ENCODE results near the gene MACROD1. TPM values are rescaled to one million over a fixed set of nuclear protein-coding genes. Genes with fewer than 3 reads are reported as not detected.
A peak's percentile ranks its signal among the peaks of the same experiment; 100 is the strongest.

Gene MACROD1
- total RNA-seq, 1 donor from 2014 or later: 91.9 TPM

DNA sequence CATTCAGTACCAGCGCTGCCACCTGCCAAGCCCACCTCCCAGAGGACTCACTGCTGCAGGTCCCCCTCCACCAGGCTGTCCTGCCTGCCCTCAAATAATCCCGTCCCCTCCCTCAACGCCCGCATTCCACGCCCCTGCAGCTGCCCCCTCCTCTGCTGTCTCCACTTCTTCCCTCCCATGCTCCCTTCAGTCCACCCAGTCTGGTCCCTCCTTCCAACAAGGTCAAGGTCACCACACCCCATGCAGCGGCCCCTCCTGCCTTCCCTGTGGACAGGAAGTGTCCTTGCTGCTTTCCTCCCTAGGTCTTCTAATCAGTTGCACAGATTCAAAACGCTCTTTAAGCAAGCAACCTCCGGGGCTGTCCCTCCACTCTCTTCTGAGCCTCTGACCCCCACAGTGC lies 12.1 kb downstream of the MACROD1 start:
- Histone ChIP-seq H3K36me3 (ENCODE audit: control insufficient read depth in 3 of 3, insufficient read depth in 3 of 3, low read length in 3 of 3) (peaks cover 0 to 12% (median 3%) of the 10 kb centered on the region in 3 donors), H3K27me3 (ENCODE audit: control insufficient read depth in 3 of 3, insufficient read depth in 3 of 3, low read length in 3 of 3) (no peaks in the 10 kb centered on the region), H3K9ac (ENCODE audit: low read depth in 1 of 3, low read length in 3 of 3) (no peak overlapping the region), H3K4me1 (ENCODE audit: control insufficient read depth in 3 of 3, insufficient read depth in 3 of 3, low read length in 3 of 3) (peaks cover 71 to 83% (median 78%) of the 10 kb centered on the region in 3 donors), H3K27ac (ENCODE audit: low read depth, low read length) (no peak overlapping the region), H3K4me3 (ENCODE audit: low read length in 3 of 3) (no peak overlapping the region), H3K9me3 (ENCODE audit: control insufficient read depth in 3 of 3, low read length in 3 of 3) (no peaks in the 10 kb centered on the region)

DNA sequence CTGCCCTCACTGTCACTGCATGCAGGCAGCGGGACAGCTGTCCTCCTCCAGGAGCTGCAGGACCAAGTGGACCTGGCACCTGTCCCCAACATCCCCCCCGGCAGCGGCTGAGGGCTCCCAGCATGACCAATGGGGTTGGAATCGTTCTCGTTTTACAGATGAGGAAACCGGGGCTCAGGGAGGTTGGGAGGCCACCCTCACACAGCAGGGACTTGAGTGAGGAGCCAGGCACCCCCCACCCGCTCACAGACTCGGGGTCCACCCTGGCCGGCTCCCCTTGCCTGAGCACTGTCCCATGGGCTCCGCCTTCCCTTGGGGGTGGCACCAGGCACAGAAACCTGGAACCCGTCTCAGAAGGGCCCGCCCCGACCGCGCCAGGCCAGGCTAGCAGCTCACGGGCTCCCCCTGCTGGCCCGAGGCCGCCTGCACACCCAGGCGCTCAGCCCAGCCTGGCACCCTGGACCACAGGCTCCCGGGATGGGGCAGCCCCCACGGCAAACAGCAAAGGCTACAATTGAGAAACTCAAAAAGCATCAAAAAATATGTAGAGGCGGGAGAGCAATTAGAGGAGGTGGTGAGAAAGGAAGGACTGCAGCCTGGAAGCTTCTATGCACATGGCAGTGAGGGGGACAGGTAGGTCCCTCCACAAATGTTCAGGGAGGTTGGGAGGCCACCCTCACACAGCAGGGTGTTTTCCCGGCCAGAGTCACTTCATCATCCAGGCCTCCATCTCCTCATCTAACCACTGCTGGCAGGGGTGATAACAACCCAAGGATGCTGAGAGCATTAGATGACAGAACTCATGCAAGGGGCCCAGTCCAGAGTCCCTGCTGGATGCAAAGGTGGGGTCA lies 12.8 kb downstream of the MACROD1 start:
- Histone ChIP-seq H3K27ac (ENCODE audit: low read depth, low read length) (no peak overlapping the region), H3K36me3 (ENCODE audit: control insufficient read depth in 3 of 3, insufficient read depth in 3 of 3, low read length in 3 of 3) (peaks cover 0 to 12% (median 3%) of the 10 kb centered on the region in 3 donors), H3K9ac (ENCODE audit: low read depth in 1 of 3, low read length in 3 of 3) (peak overlapping the region in 1 of 3 donors; percentile 6), H3K27me3 (ENCODE audit: control insufficient read depth in 3 of 3, insufficient read depth in 3 of 3, low read length in 3 of 3) (no peaks in the 10 kb centered on the region), H3K9me3 (ENCODE audit: control insufficient read depth in 3 of 3, low read length in 3 of 3) (no peaks in the 10 kb centered on the region), H3K4me3 (ENCODE audit: low read length in 3 of 3) (peak overlapping the region in 1 of 3 donors; percentile 22), H3K4me1 (ENCODE audit: control insufficient read depth in 3 of 3, insufficient read depth in 3 of 3, low read length in 3 of 3) (peaks cover 73 to 84% (median 80%) of the 10 kb centered on the region in 3 donors)

DNA sequence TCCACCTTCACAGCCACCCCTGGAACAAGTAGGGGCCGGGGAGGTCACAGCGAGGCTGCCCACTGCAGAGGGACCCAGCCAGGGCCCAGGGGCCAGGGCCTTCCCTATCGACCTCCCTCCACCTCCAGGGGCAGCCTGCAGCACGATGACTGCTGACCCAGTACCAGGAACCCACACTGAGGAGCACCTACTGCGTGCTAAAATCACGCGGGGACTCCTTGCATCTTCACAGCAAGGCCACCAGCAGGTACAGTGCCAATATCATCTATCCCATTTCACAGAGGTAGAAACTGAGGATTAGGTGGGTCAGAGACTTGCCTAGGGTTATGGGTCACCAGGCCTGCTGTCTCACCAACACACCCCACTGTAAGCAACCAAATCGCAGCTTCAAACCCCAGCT lies 14.6 kb downstream of the MACROD1 start:
- Histone ChIP-seq H3K36me3 (ENCODE audit: control insufficient read depth in 3 of 3, insufficient read depth in 3 of 3, low read length in 3 of 3) (peaks cover 0 to 12% (median 3%) of the 10 kb centered on the region in 3 donors), H3K9ac (ENCODE audit: low read depth in 1 of 3, low read length in 3 of 3) (peak overlapping the region in 1 of 3 donors; percentile 68), H3K27ac (ENCODE audit: low read depth, low read length) (peak overlapping the region; percentile 68), H3K4me1 (ENCODE audit: control insufficient read depth in 3 of 3, insufficient read depth in 3 of 3, low read length in 3 of 3) (peaks cover 57 to 77% (median 70%) of the 10 kb centered on the region in 3 donors), H3K4me3 (ENCODE audit: low read length in 3 of 3) (peak overlapping the region in 2 of 3 donors; percentile 13 to 14), H3K27me3 (ENCODE audit: control insufficient read depth in 3 of 3, insufficient read depth in 3 of 3, low read length in 3 of 3) (no peaks in the 10 kb centered on the region), H3K9me3 (ENCODE audit: control insufficient read depth in 3 of 3, low read length in 3 of 3) (no peaks in the 10 kb centered on the region)

GRCh38 chr11:64150481-64151239 lies 15.3 kb downstream of the MACROD1 start:
- peaks cover 54 to 80% (median 71%) of the 10 kb centered on the region in 3 donors for H3K4me1 ChIP-seq (ENCODE audit: control insufficient read depth in 3 of 3, insufficient read depth in 3 of 3, low read length in 3 of 3)

GRCh38 chr11:64150051-64150450 lies 15.9 kb downstream of the MACROD1 start:
- Histone ChIP-seq H3K4me1 (ENCODE audit: control insufficient read depth in 3 of 3, insufficient read depth in 3 of 3, low read length in 3 of 3) (peaks cover 54 to 86% (median 76%) of the 10 kb centered on the region in 3 donors), H3K27me3 (ENCODE audit: control insufficient read depth in 3 of 3, insufficient read depth in 3 of 3, low read length in 3 of 3) (no peaks in the 10 kb centered on the region), H3K4me3 (ENCODE audit: low read length in 3 of 3) (no peak overlapping the region), H3K9ac (ENCODE audit: low read depth in 1 of 3, low read length in 3 of 3) (peak overlapping the region in 2 of 3 donors; percentile 57 to 68), H3K9me3 (ENCODE audit: control insufficient read depth in 3 of 3, low read length in 3 of 3) (no peaks in the 10 kb centered on the region), H3K27ac (ENCODE audit: low read depth, low read length) (peak overlapping the region; percentile 68), H3K36me3 (ENCODE audit: control insufficient read depth in 3 of 3, insufficient read depth in 3 of 3, low read length in 3 of 3) (peaks cover 0 to 12% (median 3%) of the 10 kb centered on the region in 3 donors)

More at GRCh38 chr11:64150481-64151239, 15.3 kb downstream of the MACROD1 start:
- Histone ChIP-seq H3K27me3 (ENCODE audit: control insufficient read depth in 3 of 3, insufficient read depth in 3 of 3, low read length in 3 of 3) (no peaks in the 10 kb centered on the region), H3K9me3 (ENCODE audit: control insufficient read depth in 3 of 3, low read length in 3 of 3) (no peaks in the 10 kb centered on the region), H3K36me3 (ENCODE audit: control insufficient read depth in 3 of 3, insufficient read depth in 3 of 3, low read length in 3 of 3) (peaks cover 0 to 12% (median 3%) of the 10 kb centered on the region in 3 donors), H3K27ac (ENCODE audit: low read depth, low read length) (peak overlapping the region; percentile 68), H3K4me3 (ENCODE audit: low read length in 3 of 3) (peak overlapping the region in 1 of 3 donors; percentile 14), H3K9ac (ENCODE audit: low read depth in 1 of 3, low read length in 3 of 3) (peak overlapping the region in 2 of 3 donors; percentile 23 to 68)

GRCh38 chr11:64148917-64149617 lies 16.8 kb downstream of the MACROD1 start:
- Histone ChIP-seq H3K27ac (ENCODE audit: low read depth, low read length) (no peak overlapping the region), H3K9ac (ENCODE audit: low read depth in 1 of 3, low read length in 3 of 3) (peak overlapping the region in 2 of 3 donors; percentile 57 to 68), H3K4me3 (ENCODE audit: low read length in 3 of 3) (peak overlapping the region in 2 of 3 donors; percentile 1 to 45), H3K27me3 (ENCODE audit: control insufficient read depth in 3 of 3, insufficient read depth in 3 of 3, low read length in 3 of 3) (no peaks in the 10 kb centered on the region), H3K9me3 (ENCODE audit: control insufficient read depth in 3 of 3, low read length in 3 of 3) (no peaks in the 10 kb centered on the region), H3K4me1 (ENCODE audit: control insufficient read depth in 3 of 3, insufficient read depth in 3 of 3, low read length in 3 of 3) (peaks cover 51 to 81% (median 69%) of the 10 kb centered on the region in 3 donors), H3K36me3 (ENCODE audit: control insufficient read depth in 3 of 3, insufficient read depth in 3 of 3, low read length in 3 of 3) (peaks cover 0 to 12% (median 3%) of the 10 kb centered on the region in 3 donors)

- Histone ChIP-seq H3K4me3 (ENCODE audit: low read length in 3 of 3) (peak overlapping the region; percentile 45 to 51 (median 49)), H3K4me1 (ENCODE audit: control insufficient read depth in 3 of 3, insufficient read depth in 3 of 3, low read length in 3 of 3) (peaks cover 46 to 74% (median 62%) of the 10 kb centered on the region in 3 donors), H3K9me3 (ENCODE audit: control insufficient read depth in 3 of 3, low read length in 3 of 3) (no peaks in the 10 kb centered on the region), H3K36me3 (ENCODE audit: control insufficient read depth in 3 of 3, insufficient read depth in 3 of 3, low read length in 3 of 3) (peaks cover 0 to 12% (median 3%) of the 10 kb centered on the region in 3 donors), H3K27me3 (ENCODE audit: control insufficient read depth in 3 of 3, insufficient read depth in 3 of 3, low read length in 3 of 3) (no peaks in the 10 kb centered on the region), H3K9ac (ENCODE audit: low read depth in 1 of 3, low read length in 3 of 3) (peak overlapping the region in 2 of 3 donors; percentile 56 to 68), H3K27ac (ENCODE audit: low read depth, low read length) (no peak overlapping the region)
These were observed 17.5 kb downstream of the MACROD1 start for GRCh38 chr11:64148226-64148916.

DNA sequence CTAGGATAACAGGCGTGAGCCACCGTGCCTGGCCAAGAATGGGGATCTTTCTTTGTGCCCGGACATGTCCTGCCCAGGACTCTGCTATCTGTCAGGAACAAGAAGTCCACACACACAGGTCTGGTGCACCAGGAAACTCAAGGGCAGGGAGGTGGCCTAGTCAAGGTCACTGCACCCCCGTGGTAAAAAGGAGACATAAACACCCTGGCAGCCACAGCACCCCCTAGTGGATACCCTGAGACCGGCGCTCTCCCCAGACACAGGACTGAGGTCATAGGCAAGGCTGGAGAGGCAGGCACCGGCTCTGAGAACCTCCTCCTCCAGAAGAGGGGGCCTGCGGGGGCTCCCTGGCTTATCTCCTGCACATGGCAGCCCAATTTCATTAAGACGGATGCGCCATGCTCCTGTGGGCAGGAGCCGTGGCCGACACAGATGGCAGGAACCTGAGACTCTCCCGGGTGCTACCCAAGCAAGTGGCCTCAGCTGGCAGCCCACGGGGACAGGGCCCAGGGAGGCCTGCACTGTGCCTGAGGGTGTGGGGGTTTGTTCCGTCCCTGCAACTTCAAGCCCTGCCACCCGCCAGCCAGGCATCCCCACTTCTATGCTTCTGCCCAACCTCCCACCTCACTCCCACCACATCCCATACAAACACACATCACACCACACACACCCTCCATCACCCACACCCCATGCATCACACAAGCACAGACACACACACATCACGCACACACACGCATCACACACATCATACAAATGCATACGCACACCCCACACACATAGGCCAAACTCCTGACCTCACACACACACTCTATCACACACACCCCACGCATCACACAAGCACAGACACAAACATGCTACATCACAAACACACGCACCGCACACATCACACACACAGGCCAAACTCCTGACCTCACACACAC lies 19.6 kb downstream of the MACROD1 start:
- H3K4me3 ChIP-seq (ENCODE audit: low read length in 3 of 3): no peak overlapping the region
- H3K4me1 ChIP-seq (ENCODE audit: control insufficient read depth in 3 of 3, insufficient read depth in 3 of 3, low read length in 3 of 3): peaks cover 38 to 60% (median 49%) of the 10 kb centered on the region in 3 donors
- H3K36me3 ChIP-seq (ENCODE audit: control insufficient read depth in 3 of 3, insufficient read depth in 3 of 3, low read length in 3 of 3): peaks cover 0 to 6% (median 0%) of the 10 kb centered on the region in 3 donors
- no peaks in the 10 kb centered on the region for H3K27me3 ChIP-seq (ENCODE audit: control insufficient read depth in 3 of 3, insufficient read depth in 3 of 3, low read length in 3 of 3)
- no peak overlapping the region for H3K27ac ChIP-seq (ENCODE audit: low read depth, low read length)
- no peaks in the 10 kb centered on the region for H3K9me3 ChIP-seq (ENCODE audit: control insufficient read depth in 3 of 3, low read length in 3 of 3)
- no peak overlapping the region for H3K9ac ChIP-seq (ENCODE audit: low read depth in 1 of 3, low read length in 3 of 3)
